ENCODE results near the gene MIEF2.

MIEF2 gene

GRCh38 chr17:18229771-18230170 is 30.7 kb upstream of the MIEF2 start:
- no peak for DNase-seq (ENCODE audit: low read depth)
- H3K4me3 ChIP-seq (ENCODE audit: low read length) = no peak overlapping the region
- no peak for TF ChIP-seq CTCF (conservative IDR thresholded peaks at IDR 0.05; ENCODE audit: low read depth, low read length)

GRCh38 chr17:18230288-18231141 is 29.9 kb upstream of the MIEF2 start:
- TF ChIP-seq CTCF (conservative IDR thresholded peaks at IDR 0.05; ENCODE audit: low read depth, low read length) = no peak
- DNase-seq (ENCODE audit: low read depth) = no peak
- H3K4me3 ChIP-seq (ENCODE audit: low read length) = no peak overlapping the region

GRCh38 chr17:18231164-18231563 is 29.3 kb upstream of the MIEF2 start:
- no peak for DNase-seq (ENCODE audit: low read depth)
- TF ChIP-seq CTCF (conservative IDR thresholded peaks at IDR 0.05; ENCODE audit: low read depth, low read length) = no peak
- H3K4me3 ChIP-seq (ENCODE audit: low read length) = no peak overlapping the region

GRCh38 chr17:18233803-18234518 is 26.5 kb upstream of the MIEF2 start:
- no peak for DNase-seq (ENCODE audit: low read depth)
- H3K4me3 ChIP-seq (ENCODE audit: low read length) = no peak overlapping the region
- TF ChIP-seq CTCF (conservative IDR thresholded peaks at IDR 0.05; ENCODE audit: low read depth, low read length) = no peak

GRCh38 chr17:18234853-18235380 is 25.5 kb upstream of the MIEF2 start:
- no peak for DNase-seq (ENCODE audit: low read depth)
- TF ChIP-seq CTCF (conservative IDR thresholded peaks at IDR 0.05; ENCODE audit: low read depth, low read length) = no peak
- no peak overlapping the region for H3K4me3 ChIP-seq (ENCODE audit: low read length)

- H3K4me3 ChIP-seq (ENCODE audit: low read length) = no peak overlapping the region
- DNase-seq (ENCODE audit: low read depth) = peak; percentile 63
- no peak for TF ChIP-seq CTCF (conservative IDR thresholded peaks at IDR 0.05; ENCODE audit: low read depth, low read length)
Measured at GRCh38 chr17:18235743-18236256, 24.7 kb upstream of the MIEF2 start.
